ENCODE measurements around the gene RARG. TPM values are rescaled to one million over a fixed set of nuclear protein-coding genes. Genes with fewer than 3 reads are reported as not detected.

RARG gene
- total and polyA plus RNA-seq, 2 of the 4 experiments (the other 2 are of a cell fraction) = 7.9 to 30.9 TPM

- no peak for ATAC-seq (ENCODE audit: low read depth)
- BruUV-seq (replicated peaks) = no TSS peak
- no peak overlapping the region for H4K91ac ChIP-seq (ENCODE audit: insufficient read depth, low read depth, low read length)
- H3K27ac ChIP-seq (ENCODE audit: insufficient read depth, low read length) = no peak overlapping the region
- in situ Hi-C loops (cut with MboI; ENCODE audit: low sequenced_read_pairs) = no loop called here
- no peak overlapping the region for H4K5ac ChIP-seq (ENCODE audit: low read depth, low read length)
- no peak overlapping the region for H2BK5ac ChIP-seq (ENCODE audit: low read depth, low read length, poor library complexity, severe bottlenecking)
- DNase-seq = no peak
- H2BK20ac ChIP-seq (ENCODE audit: low read depth, low read length) = no peak overlapping the region
- no peak overlapping the region for H3K18ac ChIP-seq (ENCODE audit: low read depth, low read length)
- H3K14ac ChIP-seq (replicated peaks; ENCODE audit: low read depth, low read length) = no peak overlapping the region
- no peak overlapping the region for H3K4me3 ChIP-seq (ENCODE audit: insufficient read depth, low read depth, low read length)
- H4K20me1 ChIP-seq (ENCODE audit: insufficient read depth, low read length) = no peaks in the 10 kb centered on the region
- H2AK5ac ChIP-seq (ENCODE audit: low read depth, low read length) = no peak overlapping the region
- H3K4me1 ChIP-seq (ENCODE audit: control insufficient read depth, insufficient read depth, low read length) = peaks cover 32% of the 10 kb centered on the region
- no peaks in the 10 kb centered on the region for H3K9me3 ChIP-seq (ENCODE audit: control insufficient read depth, insufficient read depth, low read length)
- TF ChIP-seq CEBPB (IDR thresholded peaks at IDR 0.05; ENCODE audit: low read depth, low read length) = no peak
- TF ChIP-seq BHLHE40 (IDR thresholded peaks at IDR 0.05; ENCODE audit: low read depth, low read length) = no peak
- TF ChIP-seq RCOR1 (IDR thresholded peaks at IDR 0.05; ENCODE audit: insufficient replicate concordance, low read length) = no peak
- no peak for TF ChIP-seq RAD21 (IDR thresholded peaks at IDR 0.05; ENCODE audit: low read length)
- no peak for TF ChIP-seq MAFK (IDR thresholded peaks at IDR 0.05; ENCODE audit: low read depth, low read length)
- TF ChIP-seq CHD1 (IDR thresholded peaks at IDR 0.05; ENCODE audit: low read depth, low read length) = no peak
- no peak for TF ChIP-seq CTCF (conservative IDR thresholded peaks at IDR 0.05; ENCODE audit: low read depth, low read length)
- no peak for TF ChIP-seq POLR2A (IDR thresholded peaks at IDR 0.05; ENCODE audit: low read depth, low read length)
- no peak for TF ChIP-seq USF2 (IDR thresholded peaks at IDR 0.05; ENCODE audit: low read depth, low read length)
- no peak for TF ChIP-seq SMC3 (IDR thresholded peaks at IDR 0.05; ENCODE audit: low read depth, low read length)
- TF ChIP-seq ELK1 (IDR thresholded peaks at IDR 0.05; ENCODE audit: borderline replicate concordance, low read depth, low read length) = no peak
- TF ChIP-seq FOS (IDR thresholded peaks at IDR 0.05; ENCODE audit: low read depth, low read length) = no peak
- TF ChIP-seq MXI1 (IDR thresholded peaks at IDR 0.05; ENCODE audit: borderline replicate concordance, low read depth, low read length) = no peak
- no peak for TF ChIP-seq RFX5 (IDR thresholded peaks at IDR 0.05; ENCODE audit: low read depth, low read length)
- no peak overlapping the region for H2AK9ac ChIP-seq (replicated peaks; ENCODE audit: low read depth, low read length, poor library complexity)
- H3K4me2 ChIP-seq (ENCODE audit: low read depth, low read length) = no peak overlapping the region
- H3K4ac ChIP-seq (ENCODE audit: low read depth, low read length) = no peak overlapping the region
- peaks cover 4% of the 10 kb centered on the region; the same call in 1 of the 2 replicates for H3K36me3 ChIP-seq (ENCODE audit: control insufficient read depth, insufficient read depth, low read length)
- H2BK120ac ChIP-seq (ENCODE audit: low read depth, low read length) = no peak overlapping the region
- H3K9me1 ChIP-seq (ENCODE audit: insufficient read depth, low read length) = peaks cover 30% of the 10 kb centered on the region
- POLR2A ChIA-PET (ENCODE audit: unreplicated experiment) = no interaction called here
- intact Hi-C loops (cut with micrococcal nuclease) = no loop called here
- no peak overlapping the region for H2BK15ac ChIP-seq (ENCODE audit: low read depth, low read length)
- dilution Hi-C loops (cut with HindIII; ENCODE audit: low sequenced_read_pairs, unreplicated experiment) = no loop called here
- H4K8ac ChIP-seq (ENCODE audit: low read depth in 2 of 2, low read length in 2 of 2) = no peak overlapping the region
- H2AFZ ChIP-seq (replicated peaks; ENCODE audit: low read length, poor library complexity) = no peak overlapping the region
- peaks cover 5 to 47% of the 10 kb centered on the region in 2 experiments; a peak in 3 of 4 replicates for H3K79me1 ChIP-seq (ENCODE audit: low read depth in 1 of 2, low read length in 2 of 2)
- WGBS, 2 experiments (ENCODE audit: extremely low coverage in 2 of 2, insufficient read length in 1 of 2) = 76% methylated on average over 3 of the region's 11 CpGs; no CpG with 5 or more reads in 1 of the 2 experiments
- no peak overlapping the region for H3K23ac ChIP-seq (ENCODE audit: low read depth, low read length)
- no peak overlapping the region for H3K9ac ChIP-seq (ENCODE audit: low read depth, low read length)
- CTCF ChIA-PET = no interaction called here
- no peaks in the 10 kb centered on the region for H3K27me3 ChIP-seq (ENCODE audit: control insufficient read depth, insufficient read depth, low read length)
- no peak overlapping the region for H3K56ac ChIP-seq (ENCODE audit: extremely low read depth, insufficient read depth, low read length)
Observed at GRCh38 chr12:53227341-53227740, 4.7 kb downstream of the RARG start.
